Rectal smooth muscle tissue (tissue), 1 donor: ENCODE data around the gene KIF1A.
"Not testable (repeated sequence)": the region's sequence is repeated elsewhere in the genome, so short reads cannot be mapped to it uniquely, and the experiment has no call there.

Source experiments
- H3K27ac ChIP-seq: one replicate; pipeline ENCODE4 v1.7.0; 2013; ENCODE audit warnings: low read depth, low read length, inconsistent platforms
- H3K27me3 ChIP-seq: one replicate; pipeline ENCODE4 v1.7.0; 2013; ENCODE audit warnings: low read length; ENCODE audit not compliant: control insufficient read depth, insufficient read depth
- H3K36me3 ChIP-seq: one replicate; pipeline ENCODE4 v1.7.0; 2013; ENCODE audit warnings: low read length; ENCODE audit not compliant: control insufficient read depth, insufficient read depth
- H3K4me1 ChIP-seq: one replicate; pipeline ENCODE4 v1.7.0; 2013; ENCODE audit warnings: low read length; ENCODE audit not compliant: control insufficient read depth, insufficient read depth
- H3K4me3 ChIP-seq: one replicate; pipeline ENCODE4 v1.7.0; 2013; ENCODE audit warnings: low read length
- H3K9ac ChIP-seq: one replicate; pipeline ENCODE4 v1.7.0; 2013; ENCODE audit warnings: low read length

Gene KIF1A

GRCh38 chr2:240683329-240683979, 136.6 kb downstream of the KIF1A start:
- not testable (repeated sequence) for H3K4me1 ChIP-seq, H3K36me3 ChIP-seq, H3K9ac ChIP-seq, H3K27me3 ChIP-seq, H3K27ac ChIP-seq, H3K4me3 ChIP-seq

GRCh38 chr2:240682431-240683224, 137.4 kb downstream of the KIF1A start, which contains the start of gene AQP12B:
AQP12B (minus strand) TSS chr2:240682885; CDS start chr2:240682837, 48 bp downstream.
- H3K27ac ChIP-seq, H3K27me3 ChIP-seq, H3K9ac ChIP-seq, H3K36me3 ChIP-seq, H3K4me3 ChIP-seq, H3K4me1 ChIP-seq: not testable (repeated sequence)

GRCh38 chr2:240680185-240680584, 139.8 kb downstream of the KIF1A start:
- H3K36me3 ChIP-seq, H3K27me3 ChIP-seq, H3K27ac ChIP-seq: not testable (repeated sequence)

GRCh38 chr2:240678909-240679308, 141.1 kb downstream of the KIF1A start:
- not testable (repeated sequence) for H3K9ac ChIP-seq, H3K4me3 ChIP-seq, H3K4me1 ChIP-seq, H3K36me3 ChIP-seq, H3K27me3 ChIP-seq, H3K27ac ChIP-seq

More at GRCh38 chr2:240680185-240680584, 139.8 kb downstream of the KIF1A start:
- H3K9ac ChIP-seq, H3K4me3 ChIP-seq, H3K4me1 ChIP-seq: not testable (repeated sequence)

- not testable (repeated sequence) for H3K27ac ChIP-seq, H3K4me3 ChIP-seq, H3K36me3 ChIP-seq, H3K9ac ChIP-seq, H3K4me1 ChIP-seq, H3K27me3 ChIP-seq
Observed at GRCh38 chr2:240678043-240678442, 142.0 kb downstream of the KIF1A start.

- H3K36me3 ChIP-seq, H3K27ac ChIP-seq, H3K4me1 ChIP-seq, H3K4me3 ChIP-seq, H3K27me3 ChIP-seq, H3K9ac ChIP-seq: not testable (repeated sequence)
Observed at GRCh38 chr2:240675345-240675744, 144.7 kb downstream of the KIF1A start.

- not testable (repeated sequence) for H3K4me1 ChIP-seq, H3K27me3 ChIP-seq, H3K36me3 ChIP-seq, H3K9ac ChIP-seq, H3K4me3 ChIP-seq, H3K27ac ChIP-seq
Observed at GRCh38 chr2:240674461-240675184, 145.4 kb downstream of the KIF1A start.

GRCh38 chr2:240672701-240673190, 147.3 kb downstream of the KIF1A start:
- no peaks in the 10 kb centered on the region for H3K36me3 ChIP-seq
- H3K4me1 ChIP-seq, result no peaks in the 10 kb centered on the region
- no peak overlapping the region for H3K27ac ChIP-seq
- H3K27me3 ChIP-seq, result peaks cover 5% of the 10 kb centered on the region
- H3K9ac ChIP-seq, result no peak overlapping the region
- H3K4me3 ChIP-seq, result no peak overlapping the region

GRCh38 chr2:240672076-240672700, 147.8 kb downstream of the KIF1A start:
- Histone ChIP-seq H3K27me3 (peaks cover 5% of the 10 kb centered on the region), H3K36me3 (no peaks in the 10 kb centered on the region), H3K27ac (no peak overlapping the region), H3K4me1 (no peaks in the 10 kb centered on the region), H3K9ac (no peak overlapping the region), H3K4me3 (no peak overlapping the region)

GRCh38 chr2:240670950-240671349, 149.1 kb downstream of the KIF1A start:
- Histone ChIP-seq H3K9ac (no peak overlapping the region), H3K27ac (no peak overlapping the region), H3K27me3 (peaks cover 5% of the 10 kb centered on the region), H3K4me3 (no peak overlapping the region), H3K4me1 (no peaks in the 10 kb centered on the region), H3K36me3 (no peaks in the 10 kb centered on the region)

GRCh38 chr2:240670402-240670801, 149.6 kb downstream of the KIF1A start:
- H3K4me1 ChIP-seq, result no peaks in the 10 kb centered on the region
- no peak overlapping the region for H3K9ac ChIP-seq
- no peaks in the 10 kb centered on the region for H3K36me3 ChIP-seq
- H3K4me3 ChIP-seq, result no peak overlapping the region
- peaks cover 5% of the 10 kb centered on the region for H3K27me3 ChIP-seq
- no peak overlapping the region for H3K27ac ChIP-seq

GRCh38 chr2:240664622-240665021, 155.4 kb downstream of the KIF1A start:
- H3K27me3 ChIP-seq, result no peaks in the 10 kb centered on the region
- no peak overlapping the region for H3K4me3 ChIP-seq
- H3K36me3 ChIP-seq, result no peaks in the 10 kb centered on the region
- no peak overlapping the region for H3K27ac ChIP-seq
- H3K9ac ChIP-seq, result no peak overlapping the region
- H3K4me1 ChIP-seq, result no peaks in the 10 kb centered on the region
